PC-9 (cell line): ENCODE data around the gene SLC38A7. TPM values are rescaled to one million over a fixed set of nuclear protein-coding genes. Genes with fewer than 3 reads are reported as not detected.

Experiments
- BruUV-seq: library from RNA; stranded (reverse); fragments of 400-500 nt; replicated peaks from 2 replicates; lab custom pipeline; 2021; lab: Mats Ljungman, UMichigan
- CTCF ChIA-PET: fragments of 300-600 bp; sonication (Branson Sonifier 250); formaldehyde crosslinking; loops from one replicate; lab custom pipeline; 2022; ENCODE audit warnings: antibody characterized with exemption; lab: Charles Lee
- POLR2A ChIA-PET: fragments of 300-600 bp; sonication (Branson Sonifier 250); formaldehyde crosslinking; loops from one replicate; lab custom pipeline; 2022; ENCODE audit warnings: antibody characterized with exemption; ENCODE audit not compliant: unreplicated experiment; lab: Charles Lee
- DNase-seq, 2 experiments: peaks; one replicate each; pipeline versions ENCODE4 v3.0.0 to v3.0.0-alpha.2; 2015 to 2022; ENCODE audit warnings: mixed read lengths in 1 of 2
- H2AFZ ChIP-seq: fragments of 200-600 bp; sonication (generic); 2 replicates; pipeline ENCODE4 v1.8.1; 2017; ENCODE audit warnings: antibody characterized with exemption
- H3F3A ChIP-seq: fragments of 200-600 bp; sonication (generic); 2 replicates; pipeline ENCODE4 v1.8.1; 2017; ENCODE audit warnings: antibody characterized with exemption, mild to moderate bottlenecking, low read depth; ENCODE audit not compliant: insufficient read depth
- H3K27ac ChIP-seq: fragments of 200-600 bp; sonication (generic); 2 replicates; pipeline ENCODE4 v1.6.1; 2016; ENCODE audit warnings: mixed run types
- H3K27me3 ChIP-seq: fragments of 200-600 bp; sonication (generic); 2 replicates; pipeline ENCODE4 v1.6.1; 2016; ENCODE audit warnings: low read depth, mixed run types; ENCODE audit not compliant: insufficient read depth
- H3K36me3 ChIP-seq: fragments of 200-600 bp; sonication (generic); 2 replicates; pipeline ENCODE4 v1.6.1; 2016; ENCODE audit warnings: low read depth, mixed run types
- H3K4me1 ChIP-seq: fragments of 200-600 bp; sonication (generic); replicated peaks from 2 replicates; pipeline ENCODE4 v1.6.1; 2016; ENCODE audit warnings: mixed run types; ENCODE audit not compliant: insufficient read depth
- H3K4me2 ChIP-seq: fragments of 200-600 bp; sonication (generic); 2 replicates; pipeline ENCODE4 v1.6.1; 2017; ENCODE audit warnings: mixed run types
- H3K4me3 ChIP-seq: fragments of 200-600 bp; sonication (generic); 2 replicates; pipeline ENCODE4 v1.6.1; 2016; ENCODE audit warnings: mixed run types
- H3K79me2 ChIP-seq: fragments of 200-600 bp; sonication (generic); 2 replicates; pipeline ENCODE4 v1.6.1; 2017; ENCODE audit warnings: low read depth, mixed run types
- H3K9me2 ChIP-seq: fragments of 200-600 bp; sonication (generic); 2 replicates; pipeline ENCODE4 v1.8.1; 2017; ENCODE audit warnings: mild to moderate bottlenecking; ENCODE audit not compliant: insufficient read depth
- H3K9me3 ChIP-seq: fragments of 200-600 bp; sonication (generic); 2 replicates; pipeline ENCODE4 v1.8.1; 2016; ENCODE audit warnings: low read depth; ENCODE audit not compliant: insufficient read depth
- H4K20me1 ChIP-seq: fragments of 200-600 bp; sonication (generic); 2 replicates; pipeline ENCODE4 v1.8.1; 2017; ENCODE audit not compliant: insufficient read depth
- EZH2 ChIP-seq: fragments of 200-600 bp; sonication (generic); IDR thresholded peaks from 2 replicates; pipeline ENCODE4 v1.8.0; 2017; ENCODE audit warnings: antibody characterized with exemption, low read depth
- intact Hi-C: fragments of 100-400 bp; cut with micrococcal nuclease; formaldehyde crosslinking; loops from one replicate; pipeline ENCODE4 v1.10.0; 2022; ENCODE audit not compliant: unreplicated experiment
- total RNA-seq: library from RNA; stranded (reverse); gene quantifications from 2 replicates; pipeline ENCODE4 v1.2.3, GENCODE V29; 2021
- TF ChIP-seq, protein P1 (sequence below): fragments of 200-600 bp; sonication (generic); conservative IDR thresholded peaks from 2 replicates; pipeline ENCODE4 v1.6.1; 2017; ENCODE audit warnings: mixed run types, antibody characterized with exemption, mild to moderate bottlenecking, moderate library complexity

Gene SLC38A7
- total RNA-seq, 1 experiment from 2014 or later: 18.6 TPM

DNA sequence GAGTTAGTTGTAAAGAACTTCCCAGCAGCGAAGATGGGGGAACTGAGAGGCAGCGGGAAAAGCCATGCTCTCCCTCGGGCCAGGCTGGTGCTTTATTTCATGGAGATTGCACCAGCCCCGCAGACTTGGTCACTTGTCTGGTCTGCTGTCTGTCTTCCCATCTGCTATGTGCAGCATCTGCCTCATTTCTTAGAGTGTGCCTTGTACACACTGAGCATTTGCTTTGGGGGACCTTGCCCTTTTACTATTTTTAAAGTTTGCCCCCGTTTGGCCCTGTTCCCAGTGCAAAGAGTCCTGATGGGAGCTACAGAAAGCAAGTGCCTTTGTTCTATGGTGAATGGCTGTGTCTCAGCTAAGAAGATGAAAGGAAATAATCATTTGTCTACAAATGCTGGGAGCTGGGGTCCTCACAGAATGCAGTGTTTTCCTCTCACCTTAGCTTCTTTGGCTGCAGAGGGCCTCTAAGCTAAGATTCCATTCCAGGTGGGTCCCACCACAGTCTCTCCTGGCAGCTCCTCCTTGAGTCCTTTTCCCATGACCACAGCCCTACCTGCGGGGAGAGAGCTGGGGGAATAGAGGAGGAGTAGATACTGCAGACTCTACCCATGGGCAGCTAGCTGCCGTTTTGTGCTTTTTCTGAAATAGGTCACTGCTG, 29.9 kb downstream of the SLC38A7 start:
- BruUV-seq: no TSS peak
- intact Hi-C loops: loop anchor here (10.0 kb wide), 1 partner anchor 630 kb away; the partner anchor contains the start of gene MMP15
- POLR2A ChIA-PET: no interaction called here

DNA sequence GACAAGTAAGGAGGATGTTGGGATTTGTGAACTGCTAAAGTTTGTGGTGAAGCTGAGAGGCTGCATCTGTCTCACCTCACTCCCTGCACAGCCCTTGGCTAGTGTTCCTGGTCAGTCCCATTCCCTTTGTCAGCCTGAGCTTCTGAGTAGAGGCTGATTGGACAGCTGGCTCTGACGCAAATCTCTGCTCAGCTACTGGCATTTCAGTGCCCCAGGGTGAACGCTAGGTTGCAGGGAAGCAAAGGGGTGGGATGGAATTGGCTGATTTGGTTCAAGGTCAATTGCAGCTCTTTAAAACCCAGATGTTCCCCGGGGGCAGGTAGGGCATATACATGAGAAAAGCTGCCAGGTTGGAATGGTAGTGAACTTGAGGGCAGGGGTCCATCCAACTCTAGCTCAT, 31.8 kb downstream of the SLC38A7 start:
- H3K36me3 ChIP-seq: no peaks in the 10 kb centered on the region
- H3K9me3 ChIP-seq: no peaks in the 10 kb centered on the region
- H3K4me2 ChIP-seq: no peak overlapping the region
- H2AFZ ChIP-seq: no peak overlapping the region
- H4K20me1 ChIP-seq: no peaks in the 10 kb centered on the region
- H3K79me2 ChIP-seq: no peaks in the 10 kb centered on the region
- ChIA-PET POLR2A (no interaction called here), CTCF (interaction anchor here (0.9 kb wide), 1 partner anchor 9 kb away, joined by 3 read pairs; no protein-coding TSS in a partner anchor)
- no TSS peak for BruUV-seq
- no peak for TF ChIP-seq EZH2
- TF ChIP-seq, protein P1, sequence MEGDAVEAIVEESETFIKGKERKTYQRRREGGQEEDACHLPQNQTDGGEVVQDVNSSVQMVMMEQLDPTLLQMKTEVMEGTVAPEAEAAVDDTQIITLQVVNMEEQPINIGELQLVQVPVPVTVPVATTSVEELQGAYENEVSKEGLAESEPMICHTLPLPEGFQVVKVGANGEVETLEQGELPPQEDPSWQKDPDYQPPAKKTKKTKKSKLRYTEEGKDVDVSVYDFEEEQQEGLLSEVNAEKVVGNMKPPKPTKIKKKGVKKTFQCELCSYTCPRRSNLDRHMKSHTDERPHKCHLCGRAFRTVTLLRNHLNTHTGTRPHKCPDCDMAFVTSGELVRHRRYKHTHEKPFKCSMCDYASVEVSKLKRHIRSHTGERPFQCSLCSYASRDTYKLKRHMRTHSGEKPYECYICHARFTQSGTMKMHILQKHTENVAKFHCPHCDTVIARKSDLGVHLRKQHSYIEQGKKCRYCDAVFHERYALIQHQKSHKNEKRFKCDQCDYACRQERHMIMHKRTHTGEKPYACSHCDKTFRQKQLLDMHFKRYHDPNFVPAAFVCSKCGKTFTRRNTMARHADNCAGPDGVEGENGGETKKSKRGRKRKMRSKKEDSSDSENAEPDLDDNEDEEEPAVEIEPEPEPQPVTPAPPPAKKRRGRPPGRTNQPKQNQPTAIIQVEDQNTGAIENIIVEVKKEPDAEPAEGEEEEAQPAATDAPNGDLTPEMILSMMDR: no peak
- H3K4me3 ChIP-seq: no peak overlapping the region
- H3K9me2 ChIP-seq: no peaks in the 10 kb centered on the region
- DNase-seq: no peak
- no peak overlapping the region for H3K27ac ChIP-seq
- peaks cover 12% of the 10 kb centered on the region; the same call in 1 of the 2 replicates for H3F3A ChIP-seq
- peaks cover 7% of the 10 kb centered on the region for H3K4me1 ChIP-seq
- intact Hi-C loops: loop anchor here (10.0 kb wide), 1 partner anchor 628 kb away; the partner anchor contains the start of gene MMP15
- no peaks in the 10 kb centered on the region for H3K27me3 ChIP-seq

More for the DNA sequence above, 29.9 kb downstream of the SLC38A7 start:
- DNase-seq: no peak
- Histone ChIP-seq H3K4me2 (no peak overlapping the region), H3K36me3 (no peaks in the 10 kb centered on the region), H3F3A (peaks cover 12% of the 10 kb centered on the region; the same call in 1 of the 2 replicates), H3K4me1 (peaks cover 7% of the 10 kb centered on the region), H3K4me3 (no peak overlapping the region), H4K20me1 (no peaks in the 10 kb centered on the region), H3K9me3 (no peaks in the 10 kb centered on the region), H3K79me2 (no peaks in the 10 kb centered on the region), H3K9me2 (no peaks in the 10 kb centered on the region), H2AFZ (0 out of 2 replicates have a peak overlapping the region, but pooled peaks have one; percentile 33), H3K27me3 (no peaks in the 10 kb centered on the region), H3K27ac (no peak overlapping the region)
- no peak for TF ChIP-seq EZH2
- TF ChIP-seq, protein P1: no peak
- CTCF ChIA-PET: no interaction called here

DNA sequence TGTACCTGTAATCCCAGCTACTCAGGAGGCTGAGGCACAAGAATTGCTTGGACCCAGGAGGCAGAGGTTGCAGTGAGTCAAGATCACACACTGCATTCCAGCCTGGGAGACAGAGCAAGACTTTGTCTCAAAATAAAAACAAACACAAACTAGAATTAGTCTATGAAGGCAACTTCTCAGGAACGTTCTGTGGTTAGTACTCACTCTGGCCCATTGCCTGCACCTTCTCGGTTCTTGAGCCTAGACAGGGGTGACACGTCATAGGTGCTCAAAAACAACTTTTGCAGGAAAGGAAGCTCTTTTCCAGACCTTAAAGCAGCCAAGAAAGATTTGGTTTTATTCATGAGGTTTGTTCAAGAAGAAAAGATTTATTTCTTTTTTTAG, 32.6 kb downstream of the SLC38A7 start:
- H3K27ac ChIP-seq: no peak overlapping the region
- no peaks in the 10 kb centered on the region for H4K20me1 ChIP-seq
- ChIA-PET CTCF (no interaction called here), POLR2A (no interaction called here)
- no peaks in the 10 kb centered on the region for H3K9me3 ChIP-seq
- H3K79me2 ChIP-seq: no peaks in the 10 kb centered on the region
- BruUV-seq: no TSS peak
- TF ChIP-seq EZH2: no peak
- TF ChIP-seq, protein P1: no peak
- no peak overlapping the region for H2AFZ ChIP-seq
- H3K9me2 ChIP-seq: no peaks in the 10 kb centered on the region
- H3K4me3 ChIP-seq: no peak overlapping the region
- H3K36me3 ChIP-seq: no peaks in the 10 kb centered on the region
- H3K4me2 ChIP-seq: no peak overlapping the region
- no peak for DNase-seq
- no peaks in the 10 kb centered on the region for H3K27me3 ChIP-seq
- peaks cover 7% of the 10 kb centered on the region for H3K4me1 ChIP-seq
- intact Hi-C loops: loop anchor here (10.0 kb wide), 1 partner anchor 627 kb away; the partner anchor contains the start of gene MMP15
- peaks cover 12% of the 10 kb centered on the region; the same call in 1 of the 2 replicates for H3F3A ChIP-seq
